LNCaP clone FGC (cell line): Measurements from ENCODE around the gene JAGN1.
"Not testable (repeated sequence)": the region's sequence is repeated elsewhere in the genome, so short reads cannot be mapped to it uniquely, and the experiment has no call there.

Experiments
- DNase-seq: peaks from one replicate; pipeline ENCODE4 v3.0.0-alpha.2; 2011; ENCODE audit warnings: low read depth
- H3K4me3 ChIP-seq: 2 replicates; pipeline ENCODE4 v1.5.1; 2011; ENCODE audit warnings: mild to moderate bottlenecking, low read depth, low read length, control low read depth
- TF ChIP-seq, protein P1 (sequence below): IDR thresholded peaks from 2 replicates; pipeline ENCODE4 v1.5.1; 2012; ENCODE audit warnings: mild to moderate bottlenecking; ENCODE audit not compliant: control insufficient read depth, insufficient read depth; ENCODE audit errors: extremely low read depth

The JAGN1 gene

GRCh38 chr3:9937486-9938238 is 47.3 kb downstream of the JAGN1 start:
- no peak for DNase-seq
- TF ChIP-seq, protein P1, sequence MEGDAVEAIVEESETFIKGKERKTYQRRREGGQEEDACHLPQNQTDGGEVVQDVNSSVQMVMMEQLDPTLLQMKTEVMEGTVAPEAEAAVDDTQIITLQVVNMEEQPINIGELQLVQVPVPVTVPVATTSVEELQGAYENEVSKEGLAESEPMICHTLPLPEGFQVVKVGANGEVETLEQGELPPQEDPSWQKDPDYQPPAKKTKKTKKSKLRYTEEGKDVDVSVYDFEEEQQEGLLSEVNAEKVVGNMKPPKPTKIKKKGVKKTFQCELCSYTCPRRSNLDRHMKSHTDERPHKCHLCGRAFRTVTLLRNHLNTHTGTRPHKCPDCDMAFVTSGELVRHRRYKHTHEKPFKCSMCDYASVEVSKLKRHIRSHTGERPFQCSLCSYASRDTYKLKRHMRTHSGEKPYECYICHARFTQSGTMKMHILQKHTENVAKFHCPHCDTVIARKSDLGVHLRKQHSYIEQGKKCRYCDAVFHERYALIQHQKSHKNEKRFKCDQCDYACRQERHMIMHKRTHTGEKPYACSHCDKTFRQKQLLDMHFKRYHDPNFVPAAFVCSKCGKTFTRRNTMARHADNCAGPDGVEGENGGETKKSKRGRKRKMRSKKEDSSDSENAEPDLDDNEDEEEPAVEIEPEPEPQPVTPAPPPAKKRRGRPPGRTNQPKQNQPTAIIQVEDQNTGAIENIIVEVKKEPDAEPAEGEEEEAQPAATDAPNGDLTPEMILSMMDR = no peak

DNA sequence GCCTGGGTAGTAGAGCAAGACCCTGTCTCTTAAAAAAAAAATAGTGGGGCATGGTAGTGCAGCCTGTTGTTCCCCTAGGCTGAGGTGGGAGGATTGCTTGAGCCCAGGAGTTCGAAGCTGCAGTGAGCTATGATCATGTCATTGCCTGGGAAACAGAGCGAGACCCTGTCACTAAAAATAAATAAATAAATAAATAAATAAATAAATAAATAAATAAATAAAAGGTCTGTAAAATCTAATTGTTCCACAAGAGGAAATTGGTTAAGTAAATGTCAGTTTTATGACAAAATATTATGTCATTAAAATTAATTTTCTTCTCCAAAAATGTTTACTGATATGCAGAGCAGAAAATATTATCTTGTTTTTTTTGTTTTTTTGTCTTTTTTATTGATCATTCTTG is 48.6 kb downstream of the JAGN1 start:
- no peak for DNase-seq
- H3K4me3 ChIP-seq = no peak overlapping the region
- TF ChIP-seq, protein P1 = no peak

More at GRCh38 chr3:9937486-9938238, 47.3 kb downstream of the JAGN1 start:
- no peak overlapping the region for H3K4me3 ChIP-seq

DNA sequence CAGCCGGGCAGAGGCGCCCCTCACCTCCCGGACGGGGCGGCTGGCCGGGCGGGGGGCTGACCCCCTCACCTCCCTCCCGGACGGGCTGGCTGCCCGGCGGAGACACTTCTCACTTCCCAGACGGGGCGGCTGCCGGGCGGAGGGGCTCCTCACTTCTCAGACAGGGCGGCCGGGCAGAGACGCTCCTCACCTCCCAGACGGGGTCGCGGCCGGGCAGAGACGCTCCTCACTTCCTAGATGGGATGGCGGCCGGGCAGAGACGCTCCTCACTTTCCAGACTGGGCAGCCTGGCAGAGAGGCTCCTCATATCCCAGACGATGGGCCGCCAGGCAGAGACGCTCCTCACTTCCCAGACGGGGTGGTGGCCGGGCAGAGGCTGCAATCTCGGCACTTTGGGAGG is 49.5 kb downstream of the JAGN1 start:
- not testable (repeated sequence) for DNase-seq, H3K4me3 ChIP-seq

DNA sequence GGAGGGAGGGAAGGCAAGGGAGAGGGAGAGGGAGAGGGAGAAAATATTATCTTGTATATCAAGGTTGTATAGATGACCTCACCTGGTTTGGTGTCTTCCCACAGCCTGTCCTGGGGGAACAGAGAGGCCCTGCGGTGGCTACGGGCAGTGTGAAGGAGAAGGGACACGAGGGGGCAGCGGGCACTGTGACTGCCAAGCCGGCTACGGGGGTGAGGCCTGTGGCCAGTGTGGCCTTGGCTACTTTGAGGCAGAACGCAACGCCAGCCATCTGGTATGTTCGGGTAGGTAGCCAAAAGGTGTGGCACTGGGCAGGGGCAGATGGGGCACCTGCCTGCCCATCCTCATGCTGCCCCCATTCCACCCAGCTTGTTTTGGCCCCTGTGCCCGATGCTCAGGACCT is 50.3 kb downstream of the JAGN1 start:
- no peak overlapping the region for H3K4me3 ChIP-seq
- TF ChIP-seq, protein P1 = no peak
- no peak for DNase-seq

DNA sequence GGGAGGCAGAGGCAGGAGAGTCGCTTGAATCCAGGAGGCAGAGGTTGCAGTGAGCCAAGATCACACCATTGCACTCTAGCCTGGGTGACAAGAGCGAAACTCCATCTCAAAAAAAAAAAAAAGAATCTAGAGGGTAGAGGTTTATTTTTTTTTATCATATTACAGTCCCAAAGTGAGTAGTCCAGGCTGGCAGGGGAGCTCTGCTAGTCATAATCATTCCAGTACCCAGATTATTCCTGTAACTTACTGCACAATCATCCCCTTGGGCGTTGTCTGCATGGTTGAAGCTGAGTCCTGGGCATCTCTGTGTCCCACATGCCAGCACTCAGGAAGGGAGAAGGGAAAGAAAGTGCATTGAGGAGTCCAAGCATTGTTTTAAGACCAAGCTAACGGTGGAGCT is 51.8 kb downstream of the JAGN1 start:
- DNase-seq = no peak
- no peak overlapping the region for H3K4me3 ChIP-seq
- TF ChIP-seq, protein P1 = no peak

- no peak for DNase-seq
- TF ChIP-seq, protein P1 = no peak
- H3K4me3 ChIP-seq = no peak overlapping the region
Observed at GRCh38 chr3:9942934-9943690, 52.7 kb downstream of the JAGN1 start.
